Subcutaneous abdominal adipose tissue (tissue), 5 donors: ENCODE data around the gene KRT71.
A peak's percentile ranks its signal among the peaks of the same experiment; 100 is the strongest.

Source experiments
- H3K27ac ChIP-seq: one replicate; pipeline ENCODE4 v1.7.0; 2013; ENCODE audit warnings: low read depth, mild to moderate bottlenecking, inconsistent platforms, low read length, moderate library complexity
- H3K27me3 ChIP-seq, 5 donors: one replicate each; pipeline ENCODE4 v1.7.0; 2013; ENCODE audit warnings: low read length in 5 of 5, inconsistent platforms in 1 of 5; ENCODE audit not compliant: control insufficient read depth in 5 of 5, insufficient read depth in 4 of 5
- H3K36me3 ChIP-seq, 5 donors: one replicate each; pipeline ENCODE4 v1.7.0; 2013; ENCODE audit warnings: low read length in 5 of 5; ENCODE audit not compliant: control insufficient read depth in 5 of 5, insufficient read depth in 5 of 5
- H3K4me1 ChIP-seq, 5 donors: one replicate each; pipeline ENCODE4 v1.7.0; 2013; ENCODE audit warnings: low read length in 5 of 5, mild to moderate bottlenecking in 3 of 5, moderate library complexity in 1 of 5; ENCODE audit not compliant: control insufficient read depth in 5 of 5, insufficient read depth in 5 of 5
- H3K4me3 ChIP-seq, 5 donors: one replicate each; pipeline ENCODE4 v1.7.0; 2013; ENCODE audit warnings: low read length in 5 of 5, low read depth in 1 of 5
- H3K9ac ChIP-seq, 5 donors: one replicate each; pipeline ENCODE4 v1.7.0; 2013; ENCODE audit warnings: low read length in 5 of 5, mild to moderate bottlenecking in 4 of 5, moderate library complexity in 3 of 5
- H3K9me3 ChIP-seq, 5 donors: one replicate each; pipeline ENCODE4 v1.7.0; 2013; ENCODE audit warnings: low read length in 5 of 5; ENCODE audit not compliant: control insufficient read depth in 5 of 5
- donor health status: healthy.
- donor health status: healthy.
- donor health status: healthy.
- donor health status: healthy.
- donor health status: healthy.

Gene KRT71

DNA sequence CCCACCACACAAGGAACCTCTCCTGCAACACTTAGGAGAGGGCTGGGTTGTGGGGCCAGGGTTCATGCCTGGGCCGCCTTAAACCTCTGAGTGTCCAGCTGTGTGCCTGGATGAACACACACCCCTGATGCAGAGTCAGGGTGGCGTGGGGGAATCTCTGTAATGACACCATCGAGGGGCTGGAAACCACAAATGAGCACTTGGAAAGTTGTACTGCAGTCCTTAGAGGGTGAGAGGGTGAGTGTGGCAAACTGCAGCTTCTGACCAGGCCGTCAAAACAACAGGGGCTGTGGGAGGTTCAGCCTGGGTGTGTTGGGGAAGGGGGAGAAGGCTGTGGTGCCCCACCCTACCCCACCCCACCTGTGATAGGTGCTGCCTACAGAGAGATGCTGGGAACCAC lies 20.3 kb downstream of the KRT71 start:
- Histone ChIP-seq H3K27me3 (peaks cover 0 to 3% (median 0%) of the 10 kb centered on the region in 5 donors), H3K4me3 (no peak overlapping the region), H3K36me3 (no peaks in the 10 kb centered on the region), H3K9me3 (no peaks in the 10 kb centered on the region), H3K27ac (no peak overlapping the region), H3K4me1 (peaks cover 0 to 13% (median 6%) of the 10 kb centered on the region in 5 donors), H3K9ac (no peak overlapping the region)

GRCh38 chr12:52531566-52532300 lies 21.2 kb downstream of the KRT71 start:
- no peaks in the 10 kb centered on the region for H3K36me3 ChIP-seq
- H3K27ac ChIP-seq, result no peak overlapping the region
- no peaks in the 10 kb centered on the region for H3K9me3 ChIP-seq
- no peak overlapping the region for H3K9ac ChIP-seq
- no peak overlapping the region for H3K4me3 ChIP-seq
- H3K27me3 ChIP-seq, result peaks cover 0 to 3% (median 0%) of the 10 kb centered on the region in 5 donors
- H3K4me1 ChIP-seq, result peaks cover 0 to 15% (median 6%) of the 10 kb centered on the region in 5 donors

DNA sequence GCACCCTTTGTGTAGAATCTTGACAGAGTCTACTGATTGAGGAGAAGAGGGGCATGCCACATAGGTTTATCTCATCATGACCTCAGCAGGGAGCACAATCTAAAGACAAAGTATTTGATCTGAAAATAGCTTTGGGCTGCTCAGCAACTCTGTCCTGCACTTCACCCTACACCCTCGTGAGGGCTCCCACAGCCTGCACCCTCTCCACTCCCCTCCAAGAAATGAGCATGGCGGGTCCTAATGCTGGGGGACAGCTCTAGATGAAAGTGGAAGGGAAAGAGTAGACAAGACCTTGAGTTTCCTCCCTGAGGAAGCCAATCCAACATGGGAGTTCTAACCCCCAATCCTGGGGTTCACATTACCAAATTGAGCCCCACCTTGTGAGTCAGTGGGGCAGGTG lies 22.0 kb downstream of the KRT71 start:
- Histone ChIP-seq H3K4me3 (no peak overlapping the region), H3K27me3 (peaks cover 0 to 3% (median 0%) of the 10 kb centered on the region in 5 donors), H3K27ac (no peak overlapping the region), H3K36me3 (no peaks in the 10 kb centered on the region), H3K4me1 (peaks cover 0 to 15% (median 6%) of the 10 kb centered on the region in 5 donors), H3K9ac (no peak overlapping the region), H3K9me3 (no peaks in the 10 kb centered on the region)

DNA sequence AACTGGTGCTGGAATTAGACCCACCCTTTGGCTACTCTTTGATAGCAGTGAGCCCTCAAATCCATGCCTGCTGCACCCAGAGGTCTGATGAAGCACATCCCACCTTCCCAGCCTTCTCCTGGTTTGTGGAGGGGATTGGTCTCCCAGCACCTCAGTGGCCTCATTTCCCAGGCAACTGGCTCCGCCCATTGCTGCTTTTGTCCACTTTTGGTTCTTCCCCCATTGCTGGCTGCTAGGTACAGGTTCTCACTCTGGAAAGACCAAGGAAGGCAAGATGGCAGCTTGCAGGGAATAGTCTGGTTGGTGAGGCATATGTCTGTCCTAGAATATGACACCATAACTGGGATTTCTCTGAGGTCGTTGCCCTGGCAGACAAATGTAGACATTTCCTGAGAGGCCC lies 22.6 kb downstream of the KRT71 start:
- Histone ChIP-seq H3K4me3 (no peak overlapping the region), H3K27ac (no peak overlapping the region), H3K36me3 (no peaks in the 10 kb centered on the region), H3K9me3 (no peaks in the 10 kb centered on the region), H3K27me3 (peaks cover 0 to 3% (median 0%) of the 10 kb centered on the region in 5 donors), H3K4me1 (peaks cover 0 to 15% (median 6%) of the 10 kb centered on the region in 5 donors), H3K9ac (no peak overlapping the region)

DNA sequence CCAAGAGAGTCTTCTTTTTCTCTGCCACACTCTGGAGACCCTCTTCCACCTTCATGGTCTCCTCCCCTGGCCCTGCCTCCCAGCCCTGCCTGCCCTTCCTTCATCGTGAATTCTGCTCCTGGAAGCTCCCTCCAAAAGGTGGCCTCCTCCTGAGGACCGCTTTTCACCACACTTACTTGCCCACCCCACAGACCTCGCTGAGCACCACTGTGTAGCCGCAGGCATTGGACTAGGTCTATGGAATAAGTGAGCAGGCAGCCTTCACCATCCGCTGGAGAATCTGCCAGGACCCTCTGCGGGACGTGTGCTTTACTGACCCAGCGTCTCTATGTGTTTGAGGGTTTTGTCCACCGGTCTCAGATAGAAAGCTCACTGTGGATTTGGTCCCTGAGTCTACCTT lies 23.1 kb downstream of the KRT71 start:
- Histone ChIP-seq H3K27me3 (peaks cover 0 to 3% (median 0%) of the 10 kb centered on the region in 5 donors), H3K36me3 (no peaks in the 10 kb centered on the region), H3K9me3 (no peaks in the 10 kb centered on the region), H3K4me3 (no peak overlapping the region), H3K4me1 (peaks cover 0 to 15% (median 6%) of the 10 kb centered on the region in 5 donors), H3K9ac (no peak overlapping the region), H3K27ac (no peak overlapping the region)

- H3K27me3 ChIP-seq, result peaks cover 0 to 3% (median 0%) of the 10 kb centered on the region in 5 donors
- no peaks in the 10 kb centered on the region for H3K36me3 ChIP-seq
- no peak overlapping the region for H3K27ac ChIP-seq
- no peak overlapping the region for H3K4me3 ChIP-seq
- H3K9me3 ChIP-seq, result no peaks in the 10 kb centered on the region
- no peak overlapping the region for H3K9ac ChIP-seq
- H3K4me1 ChIP-seq, result peaks cover 0 to 17% (median 6%) of the 10 kb centered on the region in 5 donors
Measured at GRCh38 chr12:52529417-52529816, 23.5 kb downstream of the KRT71 start.

GRCh38 chr12:52528641-52529143 lies 24.3 kb downstream of the KRT71 start:
- Histone ChIP-seq H3K27ac (no peak overlapping the region), H3K4me1 (peaks cover 0 to 16% (median 7%) of the 10 kb centered on the region in 5 donors), H3K27me3 (peaks cover 0 to 3% (median 0%) of the 10 kb centered on the region in 5 donors), H3K36me3 (no peaks in the 10 kb centered on the region), H3K9ac (no peak overlapping the region), H3K4me3 (no peak overlapping the region), H3K9me3 (no peaks in the 10 kb centered on the region)

DNA sequence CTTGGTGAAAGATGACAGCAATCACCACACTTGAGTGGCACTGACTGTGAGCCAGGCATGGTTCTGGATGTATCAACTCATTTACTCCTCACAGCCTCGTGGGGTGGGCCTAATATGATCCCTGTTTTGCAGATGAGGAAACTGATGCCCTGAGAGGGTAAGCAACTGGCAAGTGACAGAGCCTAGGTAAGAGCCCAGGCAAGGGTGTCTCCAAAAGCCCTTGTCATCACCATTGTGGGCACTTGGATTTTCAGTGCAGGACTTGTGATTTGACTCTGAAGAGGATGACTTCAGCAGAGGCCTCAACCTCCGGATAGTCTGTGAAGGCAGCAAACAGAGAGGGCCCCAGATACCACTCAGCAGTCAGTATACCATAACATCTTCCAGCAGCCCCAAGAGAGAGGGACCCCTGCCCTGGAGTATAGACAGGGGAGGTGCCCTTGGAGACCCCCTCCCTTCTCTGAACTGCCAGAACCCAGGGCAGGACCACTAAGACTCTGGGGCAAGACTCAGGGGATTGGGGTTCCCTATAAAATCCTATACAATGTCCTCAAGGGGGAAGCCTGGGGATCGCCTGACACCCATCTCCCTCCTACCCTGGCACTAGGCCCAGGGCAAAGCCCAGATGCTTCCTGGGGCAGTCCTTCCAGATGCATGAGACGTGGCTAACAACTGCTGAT lies 25.7 kb downstream of the KRT71 start:
- Histone ChIP-seq H3K9ac (peak overlapping the region in 1 of 5 donors; percentile 13), H3K4me3 (no peak overlapping the region), H3K36me3 (no peaks in the 10 kb centered on the region), H3K27me3 (peaks cover 0 to 3% (median 0%) of the 10 kb centered on the region in 5 donors), H3K9me3 (no peaks in the 10 kb centered on the region), H3K27ac (no peak overlapping the region), H3K4me1 (peaks cover 2 to 27% (median 14%) of the 10 kb centered on the region in 5 donors)

- Histone ChIP-seq H3K27me3 (peaks cover 0 to 3% (median 0%) of the 10 kb centered on the region in 5 donors), H3K27ac (no peak overlapping the region), H3K36me3 (no peaks in the 10 kb centered on the region), H3K4me3 (no peak overlapping the region), H3K4me1 (peaks cover 3 to 33% (median 21%) of the 10 kb centered on the region in 5 donors), H3K9me3 (no peaks in the 10 kb centered on the region), H3K9ac (no peak overlapping the region)
Measured at GRCh38 chr12:52526511-52526951, 26.4 kb downstream of the KRT71 start.
